Ovary (tissue), 3 donors: ENCODE measurements around the gene CD14.

Source experiments
- POLR2A ChIP-seq: fragments of 450-650 bp; IDR thresholded peaks from one replicate; pipeline ENCODE4 v1.6.1; 2017; ENCODE audit warnings: antibody characterized with exemption, mild to moderate bottlenecking, moderate library complexity
- TF ChIP-seq, protein P1 (sequence below), 3 donors: fragments of 450-650 bp in 2 of 3; fragments of 200-600 bp in 1 of 3; IDR thresholded peaks; one replicate each; pipeline versions ENCODE4 v1.5.1 to v1.8.0; 2016 to 2022; ENCODE audit warnings: antibody characterized with exemption in 3 of 3, mild to moderate bottlenecking in 1 of 3
- donor health status: DM: no; HTN: no; CAD: no.

DNA sequence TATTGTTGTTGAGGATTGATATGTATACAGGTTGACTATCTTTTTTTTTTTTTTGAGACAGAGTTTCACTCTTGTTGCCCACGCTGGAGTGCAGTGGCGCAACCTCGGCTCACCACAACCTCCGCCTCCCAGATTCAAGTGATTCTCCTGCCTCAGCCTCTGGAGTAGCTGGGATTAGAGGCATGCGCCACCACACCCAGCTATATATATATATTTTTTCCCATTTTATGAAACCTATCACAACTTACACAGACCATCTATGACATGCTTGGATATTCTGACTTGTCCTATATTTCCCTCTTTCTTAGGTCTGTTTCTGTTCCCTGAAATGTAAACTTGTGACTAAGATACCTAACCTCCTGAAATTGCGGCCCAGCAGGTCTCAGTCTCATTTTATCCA is 5.0 kb downstream of the CD14 start:
- TF ChIP-seq, protein P1, sequence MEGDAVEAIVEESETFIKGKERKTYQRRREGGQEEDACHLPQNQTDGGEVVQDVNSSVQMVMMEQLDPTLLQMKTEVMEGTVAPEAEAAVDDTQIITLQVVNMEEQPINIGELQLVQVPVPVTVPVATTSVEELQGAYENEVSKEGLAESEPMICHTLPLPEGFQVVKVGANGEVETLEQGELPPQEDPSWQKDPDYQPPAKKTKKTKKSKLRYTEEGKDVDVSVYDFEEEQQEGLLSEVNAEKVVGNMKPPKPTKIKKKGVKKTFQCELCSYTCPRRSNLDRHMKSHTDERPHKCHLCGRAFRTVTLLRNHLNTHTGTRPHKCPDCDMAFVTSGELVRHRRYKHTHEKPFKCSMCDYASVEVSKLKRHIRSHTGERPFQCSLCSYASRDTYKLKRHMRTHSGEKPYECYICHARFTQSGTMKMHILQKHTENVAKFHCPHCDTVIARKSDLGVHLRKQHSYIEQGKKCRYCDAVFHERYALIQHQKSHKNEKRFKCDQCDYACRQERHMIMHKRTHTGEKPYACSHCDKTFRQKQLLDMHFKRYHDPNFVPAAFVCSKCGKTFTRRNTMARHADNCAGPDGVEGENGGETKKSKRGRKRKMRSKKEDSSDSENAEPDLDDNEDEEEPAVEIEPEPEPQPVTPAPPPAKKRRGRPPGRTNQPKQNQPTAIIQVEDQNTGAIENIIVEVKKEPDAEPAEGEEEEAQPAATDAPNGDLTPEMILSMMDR (IDR thresholded peaks at IDR 0.05) = no peak
- no peak for TF ChIP-seq POLR2A
